A549 (cell line): Measurements from ENCODE around the gene S100A11.

Experiments
- CTCF ChIP-seq: fragments of >200 bp; sonication (Bioruptor Twin); formaldehyde crosslinking; IDR thresholded peaks from 3 replicates; pipeline ENCODE4 v1.5.1; 2016
- GATA3 ChIP-seq: IDR thresholded peaks from 2 replicates; pipeline ENCODE4 v1.6.1; 2012; ENCODE audit warnings: borderline replicate concordance
- MAZ ChIP-seq: fragments of 150-350 bp; IDR thresholded peaks from 2 replicates; pipeline ENCODE4 v1.6.1; 2014; ENCODE audit warnings: antibody characterized with exemption, low read depth, low read length, borderline replicate concordance
- POLR2A ChIP-seq: IDR thresholded peaks from 2 replicates; pipeline ENCODE4 v1.6.1; 2012; ENCODE audit warnings: mild to moderate bottlenecking, low read length
- SMC3 ChIP-seq: fragments of >200 bp; sonication (Bioruptor Twin); formaldehyde crosslinking; IDR thresholded peaks from 3 replicates; pipeline ENCODE4 v1.6.1; 2018; ENCODE audit warnings: inconsistent platforms

- TF ChIP-seq GATA3 (no peak), MAZ (no peak), CTCF (no peak), POLR2A (no peak), SMC3 (no peak)
Measured at GRCh38 chr1:152029144-152029928, 7.5 kb downstream of the S100A11 start.
